IgD-negative memory B cell (primary cell): ENCODE results near the gene SPATA25. TPM values are rescaled to one million over a fixed set of nuclear protein-coding genes. Genes with fewer than 3 reads are reported as not detected.
"Not testable (repeated sequence)": the region's sequence is repeated elsewhere in the genome, so short reads cannot be mapped to it uniquely, and the experiment has no call there.

Experiments used
- H3K27ac Mint-ChIP-seq, 3 donors: one replicate each; pipeline ENCODE4 v1.8.0; 2020 to 2022; ENCODE audit warnings: mild to moderate bottlenecking in 3 of 3, mixed read lengths in 3 of 3, moderate library complexity in 1 of 3
- H3K27me3 Mint-ChIP-seq: one replicate; pipeline ENCODE4 v1.8.0; 2021; ENCODE audit warnings: mixed read lengths
- H3K36me3 Mint-ChIP-seq: one replicate; pipeline ENCODE4 v1.8.0; 2020; ENCODE audit warnings: mild to moderate bottlenecking, mixed read lengths
- H3K4me1 Mint-ChIP-seq, 3 donors: one replicate each; pipeline ENCODE4 v1.8.0; 2020 to 2022; ENCODE audit warnings: mixed read lengths in 3 of 3, mild to moderate bottlenecking in 1 of 3
- H3K4me3 Mint-ChIP-seq, 4 donors: one replicate each; pipeline ENCODE4 v1.8.0; 2020 to 2022; ENCODE audit warnings: mild to moderate bottlenecking in 4 of 4, mixed read lengths in 4 of 4, moderate library complexity in 3 of 4
- H3K9me3 Mint-ChIP-seq, 3 donors: one replicate each; pipeline ENCODE4 v1.8.0; 2020 to 2021; ENCODE audit warnings: mixed read lengths in 3 of 3, mild to moderate bottlenecking in 1 of 3
- polyA plus RNA-seq: library from polyadenylated mRNA; unstranded; fragments of 300-500 nt; fragmentation: Illumina TruSeq; gene quantifications from one replicate; pipeline ENCODE4 v1.2.3, GENCODE V29; 2021

The SPATA25 gene, protein sequence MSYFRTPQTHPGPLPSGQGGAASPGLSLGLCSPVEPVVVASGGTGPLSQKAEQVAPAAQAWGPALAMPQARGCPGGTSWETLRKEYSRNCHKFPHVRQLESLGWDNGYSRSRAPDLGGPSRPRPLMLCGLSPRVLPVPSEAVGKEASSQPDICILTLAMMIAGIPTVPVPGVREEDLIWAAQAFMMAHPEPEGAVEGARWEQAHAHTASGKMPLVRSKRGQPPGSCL
- not detected for polyA plus RNA-seq

DNA sequence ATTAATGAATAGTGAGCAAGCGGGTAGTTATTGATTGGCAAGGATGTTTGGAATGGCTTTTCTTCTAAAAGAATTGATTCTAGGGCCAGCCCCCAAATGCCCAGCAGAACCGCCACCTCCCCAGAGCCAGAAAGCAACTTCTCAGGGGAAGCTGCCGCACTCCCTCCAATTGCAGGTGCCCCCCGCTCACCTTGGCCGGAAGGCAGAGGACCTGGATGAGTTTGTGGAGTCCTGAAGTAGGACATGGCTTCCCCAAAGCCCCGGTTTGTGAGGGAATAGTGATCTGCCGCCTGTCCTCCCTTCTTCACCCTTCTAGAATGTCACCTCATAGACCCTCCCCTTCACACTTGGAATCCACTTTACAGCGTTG is at the start of gene SPATA25:
Gene SPATA25, minus strand, starts transcription at position 277 of the 370 bp plus-strand sequence. Its CDS starts 32 bp downstream, at position 245.
- H3K9me3 Mint-ChIP-seq = no peaks in the 10 kb centered on the region
- H3K36me3 Mint-ChIP-seq = peaks cover 2% of the 10 kb centered on the region
- H3K27ac Mint-ChIP-seq = peak within 1 kb of the TSS in 2 of 3 donors; percentile 53 to 67
- H3K4me1 Mint-ChIP-seq = peaks cover 15 to 27% (median 19%) of the 10 kb centered on the region in 3 donors
- H3K4me3 Mint-ChIP-seq = peak within 1 kb of the TSS in 1 of 4 donors; percentile 5
- no peaks in the 10 kb centered on the region for H3K27me3 Mint-ChIP-seq

DNA sequence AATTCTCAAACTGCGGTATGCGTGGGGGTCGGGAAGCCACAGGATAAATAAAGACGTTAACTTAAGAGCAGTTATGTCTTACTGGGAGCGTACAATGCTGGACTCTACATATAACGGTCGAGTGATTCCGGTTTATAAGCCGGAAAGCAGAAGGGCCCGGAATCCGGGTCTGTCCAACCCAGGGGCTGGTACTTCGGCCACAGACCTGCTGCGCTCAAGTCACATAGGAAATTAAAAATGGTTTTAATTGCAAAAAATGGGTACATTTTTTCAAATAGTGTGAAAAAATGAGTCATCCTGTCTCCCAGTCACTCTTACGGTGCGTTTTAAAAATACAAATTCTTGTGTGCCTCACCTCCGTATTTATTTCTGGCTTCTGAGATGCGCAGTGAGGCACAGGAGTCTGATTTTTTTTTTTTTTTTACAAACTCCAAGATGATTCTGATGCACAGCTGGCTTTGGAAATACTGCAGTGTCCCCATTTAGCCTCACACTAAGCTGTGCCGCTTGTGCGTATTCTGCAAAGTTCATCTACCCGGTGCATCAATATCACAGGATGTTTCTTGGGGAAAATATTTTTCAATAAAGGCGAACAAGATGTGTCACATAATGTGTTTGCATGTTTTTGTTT is 48.1 kb upstream of the SPATA25 start:
- Mint-ChIP-seq H3K27ac (peak overlapping the region; percentile 95 to 99 (median 99)), H3K36me3 (peaks cover 6% of the 10 kb centered on the region), H3K4me1 (peaks cover 11 to 19% (median 14%) of the 10 kb centered on the region in 3 donors), H3K9me3 (no peaks in the 10 kb centered on the region), H3K4me3 (peak overlapping the region; percentile 94 to 100 (median 97)), H3K27me3 (no peaks in the 10 kb centered on the region)

DNA sequence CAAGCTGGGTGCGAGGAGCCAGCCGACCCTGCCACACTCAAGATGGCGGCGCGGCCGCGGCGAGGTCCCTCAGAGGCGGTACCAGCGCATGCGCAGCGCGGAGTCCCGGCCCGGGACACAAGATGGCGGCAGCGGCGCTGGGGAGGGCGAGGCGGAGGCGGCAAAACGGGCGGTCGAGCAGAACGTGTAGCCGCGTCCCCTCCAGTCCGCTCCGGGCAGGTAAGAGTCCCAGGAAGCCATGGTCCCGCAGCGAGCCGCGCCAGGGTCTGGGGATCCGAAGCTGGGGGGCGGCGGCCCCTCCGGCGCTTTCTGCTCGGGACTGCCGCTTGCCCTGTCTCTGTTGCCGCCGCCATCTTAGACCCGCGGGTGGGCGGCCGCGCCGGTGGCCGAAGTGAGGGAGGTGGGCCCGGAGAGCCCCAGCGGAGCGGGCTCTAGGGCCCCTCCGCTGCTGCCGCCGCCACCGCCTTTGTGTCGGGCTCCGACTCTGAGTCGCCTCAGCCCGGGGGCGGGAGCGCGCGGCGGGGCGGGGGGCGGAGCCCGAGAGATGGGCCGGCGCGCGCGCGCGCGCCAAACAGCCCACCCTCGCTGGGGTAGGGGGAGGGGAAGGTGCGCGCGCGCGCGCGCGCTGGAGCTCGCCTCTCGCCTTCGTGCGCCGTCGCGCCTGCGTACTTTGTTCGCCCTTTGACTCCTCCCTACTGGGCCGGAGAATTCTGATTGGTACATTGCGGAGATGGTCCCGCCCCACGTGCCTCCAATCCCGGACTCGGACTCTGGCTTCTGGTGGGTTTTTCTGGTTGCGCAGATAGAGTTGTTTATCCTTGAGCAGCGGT is 47.4 kb upstream of the SPATA25 start, which contains the start of gene PCIF1:
Gene PCIF1, plus strand, starts transcription at position 98 of the 830 bp plus-strand sequence. CDS start 4,317 bp downstream, outside the sequence.
- Mint-ChIP-seq H3K4me1 (peaks cover 11 to 19% (median 14%) of the 10 kb centered on the region in 3 donors), H3K27ac (peak within 1 kb of the TSS; percentile 95 to 99 (median 99)), H3K9me3 (no peaks in the 10 kb centered on the region), H3K4me3 (peak within 1 kb of the TSS; percentile 94 to 100 (median 98)), H3K27me3 (no peaks in the 10 kb centered on the region), H3K36me3 (peaks cover 6% of the 10 kb centered on the region)

DNA sequence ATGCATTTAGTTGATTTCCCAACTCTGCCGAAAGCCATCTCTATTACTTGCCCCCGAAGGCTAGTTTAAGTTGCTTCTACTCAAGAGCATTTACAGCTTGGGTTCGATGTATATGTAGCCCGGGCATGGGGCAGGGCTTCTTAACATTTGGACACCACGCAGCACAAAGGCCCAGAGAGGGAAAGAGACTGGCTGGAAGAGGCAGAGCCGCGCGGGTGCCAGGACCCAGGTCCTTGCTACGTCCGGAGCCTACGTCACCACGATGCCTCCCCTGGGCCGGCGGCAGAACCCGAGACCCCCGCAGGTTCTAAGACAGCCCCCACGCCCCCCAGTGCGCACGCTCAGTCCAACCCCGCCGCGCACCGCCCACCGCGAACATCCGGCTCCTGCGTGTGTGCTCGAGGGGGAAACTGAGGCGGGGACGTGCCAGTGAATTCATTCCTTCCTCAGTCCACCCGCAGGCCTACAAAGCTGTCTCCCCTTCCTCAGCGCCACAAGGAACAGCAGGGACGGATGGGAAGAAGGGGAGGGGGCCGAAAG is 46.7 kb upstream of the SPATA25 start:
- Mint-ChIP-seq H3K4me3 (peak overlapping the region; percentile 94 to 100 (median 98)), H3K9me3 (no peaks in the 10 kb centered on the region), H3K27me3 (no peaks in the 10 kb centered on the region), H3K27ac (peak overlapping the region; percentile 95 to 99 (median 96)), H3K4me1 (peaks cover 11 to 19% (median 12%) of the 10 kb centered on the region in 3 donors), H3K36me3 (peaks cover 6% of the 10 kb centered on the region)

DNA sequence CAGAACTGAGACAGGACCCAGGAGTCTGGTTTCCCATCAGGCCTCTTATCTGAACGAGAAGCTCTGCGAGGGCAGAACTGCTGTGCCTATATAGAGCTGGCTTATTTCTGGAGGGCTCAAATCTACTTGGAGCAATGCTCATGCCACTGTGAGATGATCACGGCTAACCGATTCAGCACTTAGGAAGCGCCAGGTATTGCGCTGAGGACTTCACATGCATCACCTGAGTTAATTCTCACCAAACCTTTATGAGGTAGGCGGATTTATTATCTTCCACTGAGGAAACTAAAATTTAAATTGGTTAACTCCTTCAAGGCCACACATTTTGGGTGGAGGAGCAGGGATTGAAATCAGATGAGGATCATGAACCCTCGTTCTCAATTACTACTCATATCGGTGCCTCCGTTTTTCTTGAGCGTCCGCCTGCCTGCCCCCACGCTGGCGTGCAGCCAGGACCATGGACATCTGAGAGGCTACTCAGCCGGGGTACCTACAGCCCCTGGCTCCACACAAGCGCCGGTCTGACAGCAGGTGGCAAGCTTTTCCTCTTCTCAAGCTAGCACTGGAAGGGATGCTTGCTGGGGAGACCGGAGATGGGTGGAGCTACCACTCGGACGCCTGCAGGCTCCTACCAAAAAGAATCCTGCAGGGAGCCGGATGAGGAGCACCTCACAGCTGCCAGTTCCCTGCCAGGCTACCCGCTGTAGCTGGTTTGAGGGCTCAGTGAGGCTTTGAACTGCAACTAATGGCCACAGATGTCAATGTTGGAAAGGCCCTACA is 46.0 kb upstream of the SPATA25 start:
- H3K4me3 Mint-ChIP-seq = peak overlapping the region; percentile 94 to 100 (median 98)
- H3K36me3 Mint-ChIP-seq = peaks cover 5% of the 10 kb centered on the region
- H3K27me3 Mint-ChIP-seq = no peaks in the 10 kb centered on the region
- H3K27ac Mint-ChIP-seq = peak overlapping the region; percentile 95 to 99 (median 96)
- H3K9me3 Mint-ChIP-seq = no peaks in the 10 kb centered on the region
- peaks cover 11 to 18% (median 12%) of the 10 kb centered on the region in 3 donors for H3K4me1 Mint-ChIP-seq

DNA sequence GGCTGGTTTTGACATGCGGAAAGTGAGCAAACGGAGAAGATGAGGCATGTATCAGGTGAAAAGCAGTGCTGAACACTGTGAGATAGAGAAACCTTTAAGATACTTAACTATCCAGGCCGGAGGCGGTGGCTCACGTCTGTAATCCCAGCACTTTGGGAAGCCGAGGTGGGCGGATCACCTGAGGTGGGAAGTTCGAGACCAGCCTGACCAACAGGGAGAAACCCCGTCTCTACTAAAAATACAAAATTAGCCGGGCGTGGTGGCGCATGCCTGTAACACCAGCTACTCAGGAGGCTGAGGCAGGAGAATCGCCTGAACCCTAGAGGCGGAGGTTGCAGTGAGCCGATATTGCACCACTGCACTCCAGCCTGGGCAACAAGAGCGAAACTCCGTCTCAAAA is 44.3 kb upstream of the SPATA25 start:
- H3K27me3 Mint-ChIP-seq, H3K36me3 Mint-ChIP-seq, H3K9me3 Mint-ChIP-seq: not testable (repeated sequence)
- Mint-ChIP-seq H3K27ac (peak overlapping the region in 1 of 3 donors; percentile 42), H3K4me3 (peak overlapping the region in 1 of 4 donors; percentile 40), H3K4me1 (peaks cover 11 to 13% (median 12%) of the 10 kb centered on the region in 3 donors)

DNA sequence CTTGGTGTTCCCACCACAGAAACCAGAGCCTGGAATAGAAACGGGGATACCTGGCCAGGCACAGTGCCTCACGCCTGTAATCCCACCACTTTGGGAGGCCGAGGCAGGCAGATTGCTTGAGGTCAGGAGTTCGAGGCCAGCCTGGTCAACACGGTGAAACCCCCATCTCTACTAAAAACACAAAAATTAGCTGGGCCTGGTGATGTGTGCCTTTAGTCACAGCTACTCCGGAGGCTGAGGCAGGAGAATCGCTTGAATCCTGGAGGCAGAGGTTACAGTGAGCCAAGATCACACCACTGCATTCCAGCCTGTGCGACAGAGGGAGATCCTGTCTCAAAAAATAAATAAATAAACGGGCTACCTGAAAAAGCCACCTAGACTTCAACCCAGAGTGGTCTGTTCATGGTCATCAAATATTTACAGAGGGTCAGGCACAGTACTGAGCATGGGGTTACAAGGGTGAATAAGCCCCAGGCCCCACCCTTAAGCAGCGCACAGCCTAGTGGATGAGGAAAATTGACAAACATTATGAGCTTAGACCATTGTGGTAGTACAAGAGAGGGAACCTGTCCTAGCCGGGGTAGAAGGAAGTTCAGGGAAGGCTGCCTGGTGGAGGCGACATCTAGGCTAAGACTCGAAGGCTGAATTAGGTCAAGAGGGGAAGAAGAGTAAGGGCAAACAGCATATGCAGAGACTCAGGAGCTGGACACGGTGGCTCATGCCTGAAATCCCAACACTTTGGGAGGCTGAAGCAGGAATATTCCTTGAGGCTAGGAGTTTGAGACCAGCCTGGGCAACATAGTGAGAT is 39.9 kb upstream of the SPATA25 start:
- H3K27ac Mint-ChIP-seq = peak overlapping the region in 1 of 3 donors; percentile 29
- no peaks in the 10 kb centered on the region for H3K36me3 Mint-ChIP-seq

DNA sequence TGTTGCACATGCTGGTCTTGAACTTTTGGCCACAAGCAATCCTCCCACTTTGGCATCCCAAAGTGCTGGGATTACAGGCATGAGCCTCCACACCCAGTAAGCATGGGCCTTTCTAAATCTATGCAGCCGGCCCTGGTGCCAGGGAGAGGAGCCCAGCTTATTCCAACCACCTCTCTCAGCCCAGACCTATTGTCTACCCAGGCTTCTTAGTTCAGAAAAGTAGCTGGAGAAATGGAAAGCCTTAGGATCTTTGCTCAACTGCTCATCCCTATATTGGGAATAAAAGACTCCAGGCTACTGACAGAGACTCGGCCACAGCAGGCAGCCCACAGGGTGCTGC is 39.3 kb upstream of the SPATA25 start:
- no peak overlapping the region for H3K4me3 Mint-ChIP-seq
- H3K27me3 Mint-ChIP-seq = no peaks in the 10 kb centered on the region
- H3K36me3 Mint-ChIP-seq = no peaks in the 10 kb centered on the region
- H3K4me1 Mint-ChIP-seq = peaks cover 0 to 2% (median 0%) of the 10 kb centered on the region in 3 donors
- no peaks in the 10 kb centered on the region for H3K9me3 Mint-ChIP-seq
- H3K27ac Mint-ChIP-seq = no peak overlapping the region

More for the DNA sequence above, 39.9 kb upstream of the SPATA25 start:
- no peak overlapping the region for H3K4me3 Mint-ChIP-seq
- H3K27me3 Mint-ChIP-seq = no peaks in the 10 kb centered on the region
- H3K4me1 Mint-ChIP-seq = peaks cover 0 to 5% (median 1%) of the 10 kb centered on the region in 3 donors
- H3K9me3 Mint-ChIP-seq = no peaks in the 10 kb centered on the region

DNA sequence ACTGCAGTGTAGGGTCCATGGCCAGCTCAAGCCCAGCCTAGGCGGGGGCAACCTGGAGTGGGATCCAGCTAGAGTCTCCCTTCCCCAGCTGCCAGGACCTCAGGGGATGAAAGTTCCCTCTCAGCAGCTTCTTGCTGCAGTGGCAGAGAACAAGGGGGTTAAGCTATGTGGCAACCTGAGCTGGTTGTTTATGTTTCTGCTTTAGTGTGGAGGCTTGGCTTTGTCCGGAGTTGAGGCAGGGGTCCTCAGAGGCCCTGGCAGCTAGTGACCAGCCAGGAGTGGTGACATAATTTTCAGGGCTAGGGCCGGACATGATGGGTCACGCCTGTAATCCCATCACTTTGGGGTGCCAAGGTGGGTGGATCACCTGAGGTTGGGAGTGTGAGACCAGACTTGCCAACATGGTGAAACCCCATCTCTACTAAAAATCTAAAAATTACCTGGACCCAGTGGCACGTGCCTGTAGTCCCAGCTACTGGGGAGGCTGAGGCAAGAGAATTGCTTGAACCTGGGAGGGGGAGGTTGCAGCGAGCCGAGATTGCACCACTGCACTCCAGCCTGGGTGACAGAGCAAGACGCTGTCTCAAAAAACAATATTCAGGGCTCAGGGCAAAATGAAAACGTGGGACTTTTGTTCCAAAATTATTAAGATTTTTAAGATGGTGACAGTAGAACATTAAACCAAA is 38.5 kb upstream of the SPATA25 start:
- no peak overlapping the region for H3K27ac Mint-ChIP-seq
- no peaks in the 10 kb centered on the region for H3K9me3 Mint-ChIP-seq
- H3K36me3 Mint-ChIP-seq = no peaks in the 10 kb centered on the region
- peaks cover 1% of the 10 kb centered on the region for H3K27me3 Mint-ChIP-seq
- peaks cover 0 to 2% (median 0%) of the 10 kb centered on the region in 3 donors for H3K4me1 Mint-ChIP-seq
- H3K4me3 Mint-ChIP-seq = no peak overlapping the region

DNA sequence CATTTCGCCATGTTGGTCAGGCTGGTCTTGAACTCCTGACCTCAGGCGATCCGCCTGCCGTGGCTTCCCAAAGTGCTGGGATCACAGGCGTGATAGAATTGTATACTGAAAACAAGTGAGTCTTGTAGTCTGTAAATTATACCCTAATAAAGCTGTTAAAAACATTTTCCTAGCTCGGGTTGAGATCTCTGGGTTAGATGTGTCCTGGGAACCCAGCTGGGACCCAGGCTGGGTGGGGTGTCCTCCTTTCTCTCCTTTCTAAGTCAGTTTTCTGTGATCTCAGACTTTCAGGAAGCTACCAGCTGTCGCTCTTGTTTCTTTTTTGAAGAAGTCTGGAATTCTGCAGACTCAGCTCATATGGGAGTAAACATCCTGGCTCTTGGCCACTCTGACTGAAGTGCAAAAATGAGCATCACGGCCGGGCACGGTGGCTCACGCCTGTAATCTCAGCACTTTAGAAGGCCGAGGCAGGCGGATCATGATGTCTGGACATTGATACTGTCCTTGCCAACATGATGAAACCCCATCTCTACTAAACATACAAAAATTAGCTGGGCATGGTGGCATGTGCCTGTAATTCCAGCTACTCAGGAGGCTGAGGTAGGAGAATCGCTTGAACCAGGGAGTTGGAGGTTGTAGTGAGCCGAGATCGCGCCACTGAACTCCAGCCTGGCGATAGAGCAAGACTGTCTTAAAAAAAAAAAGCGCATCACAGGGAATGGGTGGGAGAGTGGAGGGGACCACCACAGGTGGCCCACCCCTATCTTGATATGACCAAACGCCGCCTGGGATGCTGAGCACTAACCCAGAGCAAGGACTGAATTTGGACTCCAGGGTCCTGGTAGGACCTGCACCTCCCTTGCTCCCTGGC is 37.2 kb upstream of the SPATA25 start:
- Mint-ChIP-seq H3K27ac (no peak overlapping the region), H3K4me3 (no peak overlapping the region), H3K4me1 (peaks cover 0 to 2% (median 0%) of the 10 kb centered on the region in 3 donors), H3K27me3 (peaks cover 1% of the 10 kb centered on the region), H3K9me3 (no peaks in the 10 kb centered on the region), H3K36me3 (no peaks in the 10 kb centered on the region)

DNA sequence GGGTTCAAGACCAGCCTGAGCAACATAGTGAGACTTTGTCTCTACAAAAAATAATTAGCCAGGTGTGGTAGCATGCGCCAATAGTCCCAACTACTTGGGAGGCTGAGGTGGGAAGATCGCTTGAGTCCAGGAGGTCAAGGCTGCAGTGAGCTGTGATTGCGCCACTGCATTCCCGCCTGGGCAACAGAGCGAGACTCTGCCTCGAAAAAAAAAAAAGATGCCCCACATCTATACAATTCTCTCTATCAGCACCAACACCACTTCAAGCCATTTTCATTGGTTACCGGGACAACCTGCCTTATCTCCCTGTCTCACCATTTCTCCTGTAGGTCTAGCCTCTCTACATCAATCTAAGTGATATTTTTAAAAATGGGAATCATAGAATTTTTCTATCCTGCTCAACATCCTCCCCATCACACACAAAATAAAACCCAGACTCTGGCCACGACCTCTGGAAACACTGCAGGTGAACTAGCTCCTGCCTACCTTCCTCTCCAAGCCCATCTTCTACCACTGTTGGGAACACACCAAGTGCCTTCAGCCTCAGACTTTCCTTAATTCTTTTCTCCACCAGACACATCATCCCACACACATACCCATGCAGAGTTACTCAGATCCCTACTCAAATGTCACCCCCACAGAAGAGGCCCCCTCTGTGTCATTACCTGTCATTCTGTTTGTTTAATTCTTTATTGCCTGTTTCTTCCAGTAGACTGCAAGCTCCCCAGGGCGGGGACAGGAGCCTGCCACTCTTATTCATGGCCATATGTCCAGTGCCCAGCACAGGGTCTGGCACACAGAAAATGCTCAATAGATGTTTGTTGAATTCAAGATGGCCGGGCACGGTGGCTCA is 34.1 kb upstream of the SPATA25 start:
- H3K27ac Mint-ChIP-seq = peak overlapping the region in 1 of 3 donors; percentile 11
- H3K36me3 Mint-ChIP-seq = no peaks in the 10 kb centered on the region
- peaks cover 0 to 1% (median 0%) of the 10 kb centered on the region in 3 donors for H3K4me1 Mint-ChIP-seq
- H3K4me3 Mint-ChIP-seq = peak overlapping the region in 1 of 4 donors; percentile 35
- no peaks in the 10 kb centered on the region for H3K9me3 Mint-ChIP-seq
- peaks cover 3% of the 10 kb centered on the region for H3K27me3 Mint-ChIP-seq
